Panc1 (cell line): Measurements from ENCODE around the gene ZNF526. TPM values are rescaled to one million over a fixed set of nuclear protein-coding genes. Genes with fewer than 3 reads are reported as not detected.
A peak's percentile ranks its signal among the peaks of the same experiment; 100 is the strongest.

Experiments
- ATAC-seq: fragments of 200-7000 bp; cut with Tn5 transposase; 2 replicates; pipeline ENCODE4 v1.9.1; 2020; ENCODE audit warnings: mild to moderate bottlenecking, moderate library complexity
- BruUV-seq: library from RNA; stranded (reverse); fragments of 400-500 nt; replicated peaks from 2 replicates; lab custom pipeline; 2021; lab: Mats Ljungman, UMichigan
- CTCF ChIA-PET: fragments of 300-600 bp; sonication (Branson Sonifier 250); formaldehyde crosslinking; loops from one replicate; lab custom pipeline; 2022; ENCODE audit warnings: antibody characterized with exemption; lab: Charles Lee
- POLR2A ChIA-PET: fragments of 300-600 bp; sonication (Branson Sonifier 250); formaldehyde crosslinking; loops from one replicate; lab custom pipeline; 2022; ENCODE audit warnings: antibody characterized with exemption; lab: Charles Lee
- DNase-seq: peaks from one replicate; pipeline ENCODE4 v3.0.0-alpha.2; 2010; ENCODE audit warnings: low read depth, low spot score
- H3K27ac ChIP-seq: 2 replicates; pipeline ENCODE4 v1.5.1; 2011; ENCODE audit warnings: mild to moderate bottlenecking, low read length, inconsistent platforms
- H3K27me3 ChIP-seq: fragments of 200-500 bp; sonication (Bioruptor generic); 2 replicates; pipeline ENCODE4 v1.6.0; 2014; ENCODE audit warnings: low read length, inconsistent platforms; ENCODE audit not compliant: control insufficient read depth, insufficient read depth
- H3K36me3 ChIP-seq: fragments of 200-500 bp; sonication (Bioruptor generic); 2 replicates; pipeline ENCODE4 v1.5.1; 2014; ENCODE audit warnings: inconsistent platforms, mild to moderate bottlenecking, low read length, moderate library complexity; ENCODE audit not compliant: control insufficient read depth, insufficient read depth
- H3K4me1 ChIP-seq: 2 replicates; pipeline ENCODE4 v1.5.1; 2011; ENCODE audit warnings: inconsistent platforms, mild to moderate bottlenecking, low read length, moderate library complexity; ENCODE audit not compliant: control insufficient read depth, insufficient read depth
- H3K4me3 ChIP-seq, 2 experiments: 2 replicates each; pipeline ENCODE4 v1.5.1; 2011 to 2012; ENCODE audit warnings: low read depth in 2 of 2, low read length in 2 of 2, mild to moderate bottlenecking in 2 of 2, inconsistent platforms in 1 of 2, moderate library complexity in 1 of 2
- H3K9me3 ChIP-seq: fragments of 200-500 bp; sonication (Bioruptor generic); 2 replicates; pipeline ENCODE4 v1.5.1; 2014; ENCODE audit warnings: low read depth, mild to moderate bottlenecking, inconsistent platforms, low read length, moderate library complexity; ENCODE audit not compliant: control insufficient read depth, insufficient read depth
- CTCF ChIP-seq: fragments of 450-650 bp; IDR thresholded peaks from 2 replicates; pipeline ENCODE4 v1.5.1; 2017; ENCODE audit warnings: mild to moderate bottlenecking
- POLR2AphosphoS5 ChIP-seq: IDR thresholded peaks from 2 replicates; pipeline ENCODE4 v1.6.1; 2012; ENCODE audit warnings: mild to moderate bottlenecking, low read depth, low read length, moderate library complexity
- REST ChIP-seq, 2 experiments: IDR thresholded peaks; 2 replicates each; pipeline ENCODE4 v1.6.1; 2011 to 2012; ENCODE audit warnings: low read depth in 2 of 2, control low read depth in 1 of 2, low read length in 1 of 2, mild to moderate bottlenecking in 1 of 2, moderate library complexity in 1 of 2; ENCODE audit not compliant: insufficient read depth in 1 of 2
- SIN3A ChIP-seq: IDR thresholded peaks from 2 replicates; pipeline ENCODE4 v1.6.1; 2012; ENCODE audit warnings: low read depth, mild to moderate bottlenecking, low read length, moderate library complexity, borderline replicate concordance; ENCODE audit not compliant: insufficient read depth
- TCF7L2 ChIP-seq: IDR thresholded peaks from 2 replicates; pipeline ENCODE4 v1.6.1; 2011; ENCODE audit warnings: mild to moderate bottlenecking, low read depth, low read length, inconsistent platforms
- in situ Hi-C: cut with HindIII; loops from 2 replicates; pipeline ENCODE4 v1.10.0; 2016; ENCODE audit warnings: low sequenced_read_pairs, low pct_unique_long_range_greater_than_20kb
- intact Hi-C: fragments of 100-400 bp; cut with micrococcal nuclease; formaldehyde crosslinking; loops from one replicate; pipeline ENCODE4 v1.10.0; 2022; ENCODE audit not compliant: unreplicated experiment
- total RNA-seq: library from RNA; stranded (reverse); gene quantifications from one replicate; pipeline ENCODE4 v1.2.1, GENCODE V29; 2021; ENCODE audit not compliant: unreplicated experiment

The ZNF526 gene
- total RNA-seq, 1 experiment from 2014 or later = 10.5 TPM

DNA sequence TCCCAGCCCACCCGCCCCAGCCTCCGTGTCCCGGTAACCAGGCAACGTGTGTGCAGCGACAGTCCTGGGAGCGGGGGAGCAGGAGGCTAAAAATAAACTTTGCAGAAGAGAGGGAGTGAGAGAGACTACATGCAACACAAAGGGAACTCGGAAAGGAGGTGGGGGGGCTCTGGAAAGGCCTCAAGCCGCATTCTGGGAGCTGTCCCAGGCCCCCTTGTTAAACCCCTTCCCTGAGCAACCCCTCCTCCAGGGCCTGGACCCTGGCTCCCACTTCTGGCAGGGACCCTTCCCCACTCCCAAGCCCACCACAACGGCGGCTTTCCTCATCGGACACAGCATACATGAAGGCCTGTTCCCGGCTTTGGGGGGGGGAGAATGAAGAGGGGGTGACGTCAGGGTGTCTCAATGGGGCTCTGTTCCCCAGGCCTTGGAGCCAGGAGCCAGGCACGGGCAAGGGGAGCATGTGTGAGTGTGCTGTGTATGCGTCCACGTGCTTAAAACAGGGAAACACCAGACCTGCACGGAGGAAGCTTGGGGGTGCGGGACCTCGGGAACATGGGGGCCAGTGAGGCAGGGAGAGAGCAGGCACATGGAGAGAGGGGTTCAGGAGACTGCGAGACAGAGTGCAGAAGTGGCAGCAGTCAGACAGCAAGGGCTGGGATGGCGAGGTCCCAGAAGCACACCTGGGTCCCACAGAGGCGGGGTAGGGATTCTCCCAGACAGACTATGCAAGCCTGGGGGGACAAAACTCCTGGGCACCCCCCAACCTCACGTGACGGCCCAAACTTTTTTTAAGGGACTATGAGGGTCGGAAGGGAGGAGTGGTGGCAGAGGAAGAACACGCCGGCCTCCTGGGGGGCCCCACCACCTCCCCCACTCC, 32.5 kb downstream of the ZNF526 start:
- Histone ChIP-seq H3K36me3 (no peaks in the 10 kb centered on the region; the same call in 1 of the 2 replicates), H3K4me3 (peak overlapping the region; percentile 57 to 66), H3K4me1 (peaks cover 29% of the 10 kb centered on the region), H3K27ac (peak overlapping the region; percentile 84), H3K9me3 (no peaks in the 10 kb centered on the region), H3K27me3 (no peaks in the 10 kb centered on the region)
- POLR2A ChIA-PET = interaction anchor here (0.6 kb wide), 1 partner anchor 59 kb away, joined by 3 read pairs; no protein-coding TSS in a partner anchor
- CTCF ChIA-PET = no interaction called here
- no TSS peak for BruUV-seq
- intact Hi-C loops (no loop called here), in situ Hi-C loops (no loop called here)
- DNase-seq (no peak), ATAC-seq (no peak)
- TF ChIP-seq POLR2AphosphoS5 (no peak; the same call in 1 of the 2 replicates), CTCF (no peak), REST (IDR thresholded peaks at IDR 0.05; ENCODE audit: insufficient read depth in 1 of 2, low read depth in 2 of 2, low read length in 1 of 2) (no peak), SIN3A (no peak), TCF7L2 (no peak)

- no peak for DNase-seq
- Histone ChIP-seq H3K9me3 (no peaks in the 10 kb centered on the region), H3K36me3 (no peaks in the 10 kb centered on the region; the same call in 1 of the 2 replicates), H3K27me3 (no peaks in the 10 kb centered on the region), H3K4me3 (peak overlapping the region; percentile 72 to 82), H3K27ac (peak overlapping the region; percentile 84), H3K4me1 (peaks cover 26% of the 10 kb centered on the region)
- in situ Hi-C loops (no loop called here), intact Hi-C loops (no loop called here)
- BruUV-seq = no TSS peak
- CTCF ChIA-PET = no interaction called here
- POLR2A ChIA-PET = interaction anchor here (0.6 to 0.7 kb wide), 2 partner anchors 58 to 77 kb away, joined by 3 to 4 read pairs; no protein-coding TSS in a partner anchor
- peak; percentile 32 for ATAC-seq
- no peak for TF ChIP-seq TCF7L2
- TF ChIP-seq POLR2AphosphoS5 = peak; percentile 38; the same call in 1 of the 2 replicates
- no peak for TF ChIP-seq CTCF
- 0 out of 2 replicates have a peak, but pooled peaks have one; percentile 71 for TF ChIP-seq SIN3A
- TF ChIP-seq REST (IDR thresholded peaks at IDR 0.05; ENCODE audit: insufficient read depth in 1 of 2, low read depth in 2 of 2, low read length in 1 of 2) = no peak
These were observed 33.4 kb downstream of the ZNF526 start for GRCh38 chr19:42253245-42254088.
